Endodermal cell (in vitro differentiated cells): Measurements from ENCODE around the gene DHRS1. TPM values are rescaled to one million over a fixed set of nuclear protein-coding genes. Genes with fewer than 3 reads are reported as not detected.

Experiments
- DNase-seq: peaks from one replicate; pipeline ENCODE4 v3.0.0-alpha.2; 2017
- H3K27ac ChIP-seq: 2 replicates; pipeline ENCODE4 v1.5.1; 2013; ENCODE audit warnings: mild to moderate bottlenecking, low read depth, low read length, moderate library complexity
- H3K27me3 ChIP-seq: 2 replicates; pipeline ENCODE4 v1.6.1; 2013; ENCODE audit warnings: mild to moderate bottlenecking, low read length, moderate library complexity; ENCODE audit not compliant: insufficient read depth, control insufficient read depth, poor library complexity, severe bottlenecking
- H3K36me3 ChIP-seq: 2 replicates; pipeline ENCODE4 v1.7.0; 2013; ENCODE audit warnings: mild to moderate bottlenecking, low read length, moderate library complexity; ENCODE audit not compliant: control insufficient read depth, insufficient read depth
- H3K4me1 ChIP-seq: one replicate; pipeline ENCODE4 v1.7.0; 2013; ENCODE audit warnings: low read length; ENCODE audit not compliant: control insufficient read depth, insufficient read depth
- H3K4me3 ChIP-seq: 2 replicates; pipeline ENCODE4 v1.5.1; 2013; ENCODE audit warnings: mild to moderate bottlenecking, low read length, moderate library complexity
- H3K9ac ChIP-seq: 2 replicates; pipeline ENCODE4 v1.6.1; 2013; ENCODE audit warnings: mild to moderate bottlenecking, low read length, moderate library complexity; ENCODE audit not compliant: poor library complexity, severe bottlenecking; ENCODE audit errors: extremely low read depth
- H3K9me3 ChIP-seq: 2 replicates; pipeline ENCODE4 v1.6.1; 2013; ENCODE audit warnings: mild to moderate bottlenecking, low read length, moderate library complexity; ENCODE audit not compliant: control insufficient read depth
- H3K27ac Mint-ChIP-seq: 2 replicates; pipeline ENCODE4 v1.8.0; 2020; ENCODE audit warnings: mixed read lengths
- H3K27me3 Mint-ChIP-seq: 2 replicates; pipeline ENCODE4 v1.8.0; 2021; ENCODE audit warnings: mild to moderate bottlenecking, mixed read lengths; ENCODE audit not compliant: insufficient read depth
- H3K36me3 Mint-ChIP-seq: 2 replicates; pipeline ENCODE4 v1.8.0; 2020; ENCODE audit warnings: low read depth, mixed read lengths
- H3K4me1 Mint-ChIP-seq: 2 replicates; pipeline ENCODE4 v1.8.0; 2020; ENCODE audit warnings: mixed read lengths
- H3K4me3 Mint-ChIP-seq: 2 replicates; pipeline ENCODE4 v1.8.0; 2020; ENCODE audit warnings: mild to moderate bottlenecking, moderate library complexity, mixed read lengths
- H3K9me3 Mint-ChIP-seq: 2 replicates; pipeline ENCODE4 v1.8.0; 2020; ENCODE audit warnings: mild to moderate bottlenecking, mixed read lengths
- CTCF ChIP-seq: fragments of 200-600 bp; sonication (generic); conservative IDR thresholded peaks from 2 replicates; pipeline ENCODE4 v1.5.0; 2021; ENCODE audit warnings: antibody characterized with exemption, mild to moderate bottlenecking
- WGBS, 2 experiments: methylation state at CpG; one replicate each; pipeline versions ENCODE4 v1.1.5 to v1.1.7; 2013; ENCODE audit warnings: missing lambda C conversion rate in 2 of 2, mixed read lengths in 1 of 2; ENCODE audit not compliant: insufficient coverage in 1 of 2, insufficient read length in 1 of 2; 5-methylcytosine and 5-hydroxymethylcytosine counted together
- total RNA-seq, 2 donors: library from RNA; stranded (reverse); fragmentation: NEBNext Ultra II Directional in 1 of 2; extraction: Animal tissue kit (Norgen Biotek cat#: 25700) in 1 of 2; gene quantifications; 2 replicates in 1 of 2; 3 replicates in 1 of 2; pipeline ENCODE4 v1.2.1, GENCODE V29; 2021

Gene DHRS1
- total RNA-seq, 2 donors from 2014 or later: 21.2 to 22.5 TPM

DNA sequence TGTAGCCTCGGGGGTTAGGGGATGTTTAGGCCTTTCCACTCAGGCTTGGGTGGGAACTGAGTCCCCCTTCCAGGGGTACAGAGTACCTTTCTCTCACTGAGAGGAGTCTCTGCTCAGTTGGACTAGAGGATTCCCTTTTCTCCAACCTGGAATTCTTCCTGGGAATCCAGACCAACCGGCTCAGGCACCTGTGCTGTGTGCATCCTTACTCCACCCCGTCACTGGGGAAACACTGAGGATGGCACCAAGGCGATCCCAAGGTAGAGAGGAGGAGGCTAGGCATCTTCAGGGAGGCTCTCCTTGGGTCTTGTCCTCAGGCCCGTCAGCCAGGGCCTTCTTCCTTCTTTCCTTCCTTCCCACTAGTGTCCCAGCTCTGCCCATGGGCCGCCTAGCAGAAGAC is 35.7 kb downstream of the DHRS1 start:
- Histone ChIP-seq H3K36me3 (no peaks in the 10 kb centered on the region), H3K27ac (no peak overlapping the region), H3K9ac (no peak overlapping the region), H3K27me3 (no peaks in the 10 kb centered on the region), H3K4me3 (no peak overlapping the region), H3K9me3 (no peaks in the 10 kb centered on the region), H3K4me1 (no peaks in the 10 kb centered on the region)
- no peaks in the 10 kb centered on the region for H3K4me1 Mint-ChIP-seq
- H3K27me3 Mint-ChIP-seq: no peaks in the 10 kb centered on the region
- no peak for TF ChIP-seq CTCF
- H3K4me3 Mint-ChIP-seq: no peak overlapping the region
- H3K9me3 Mint-ChIP-seq: no peaks in the 10 kb centered on the region
- WGBS, 2 experiments: 80 to 90% methylated on average over 2 to 6 of the region's 6 CpGs
- H3K27ac Mint-ChIP-seq: no peak overlapping the region
- peaks cover 5% of the 10 kb centered on the region for H3K36me3 Mint-ChIP-seq
- DNase-seq: no peak

DNA sequence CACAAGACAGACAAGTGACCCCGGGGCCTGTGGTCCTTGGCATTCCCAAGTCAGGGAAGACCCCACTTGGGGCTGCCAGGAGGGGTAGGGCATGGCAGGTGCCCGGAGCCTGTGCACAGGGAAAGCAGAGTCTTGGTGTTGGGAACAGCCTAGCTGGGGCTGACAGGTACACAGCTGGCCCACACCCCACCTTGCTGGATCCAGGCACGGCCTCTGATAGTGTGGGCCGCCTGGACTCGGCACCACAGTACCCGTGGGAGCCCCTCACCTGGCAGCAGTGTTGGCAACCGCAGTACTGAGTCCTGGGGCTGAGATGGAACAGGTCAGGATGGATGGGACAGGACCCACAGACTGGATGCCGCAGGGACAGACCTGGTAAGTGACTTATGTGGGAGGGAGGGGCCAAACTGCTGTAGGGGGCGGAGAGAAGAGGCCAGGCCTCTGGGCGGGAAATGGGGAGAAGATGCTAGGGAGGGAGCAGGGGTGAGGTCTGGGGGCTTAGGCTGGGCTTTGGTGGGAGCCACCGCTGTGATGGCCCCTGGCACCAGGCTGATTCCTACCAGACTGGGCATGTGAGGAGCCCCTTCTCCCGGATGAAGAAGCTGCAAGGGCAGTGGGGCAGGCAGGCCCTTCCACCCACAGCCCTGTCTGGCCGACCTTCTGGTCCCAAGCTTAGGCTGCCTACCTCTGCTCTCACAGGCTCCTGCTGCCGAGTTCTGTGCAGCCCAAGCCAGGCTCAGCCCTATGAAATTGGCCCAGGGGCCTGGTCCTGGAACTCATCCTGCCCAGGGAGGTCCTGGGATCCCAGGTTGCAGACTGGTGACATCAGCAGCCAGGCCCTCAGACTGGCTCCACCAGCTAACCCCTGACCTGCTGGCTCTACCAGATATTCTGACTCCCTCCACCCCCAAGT is 36.5 kb downstream of the DHRS1 start, which contains the start of gene TGM1:
TGM1 (minus strand) TSS at position 357 of the 913 bp plus-strand sequence. CDS start 825 bp downstream, outside the sequence.
- no peak for TF ChIP-seq CTCF
- no peaks in the 10 kb centered on the region for H3K36me3 ChIP-seq
- Mint-ChIP-seq H3K27ac (no peak within 1 kb of the TSS), H3K27me3 (no peaks in the 10 kb centered on the region), H3K4me3 (no peak within 1 kb of the TSS), H3K4me1 (no peaks in the 10 kb centered on the region), H3K36me3 (peaks cover 5% of the 10 kb centered on the region), H3K9me3 (no peaks in the 10 kb centered on the region)
- H3K4me3 ChIP-seq: no peak within 1 kb of the TSS
- no peaks in the 10 kb centered on the region for H3K4me1 ChIP-seq
- no peak within 1 kb of the TSS for H3K9ac ChIP-seq
- DNase-seq: peak; percentile 61
- H3K9me3 ChIP-seq: no peaks in the 10 kb centered on the region
- 68 to 83% methylated on average over 6 to 14 of the region's 14 CpGs for WGBS, 2 experiments
- H3K27ac ChIP-seq: no peak within 1 kb of the TSS
- no peaks in the 10 kb centered on the region for H3K27me3 ChIP-seq

- Histone ChIP-seq H3K27me3 (no peaks in the 10 kb centered on the region), H3K9ac (no peak overlapping the region), H3K4me3 (no peak overlapping the region), H3K27ac (no peak overlapping the region), H3K9me3 (no peaks in the 10 kb centered on the region), H3K4me1 (no peaks in the 10 kb centered on the region), H3K36me3 (no peaks in the 10 kb centered on the region)
- Mint-ChIP-seq H3K9me3 (no peaks in the 10 kb centered on the region), H3K4me3 (no peak overlapping the region), H3K27me3 (no peaks in the 10 kb centered on the region), H3K27ac (no peak overlapping the region), H3K36me3 (peaks cover under 1% of the 10 kb centered on the region), H3K4me1 (no peaks in the 10 kb centered on the region)
- DNase-seq: no peak
- 93 to 97% methylated on average over 9 to 19 of the region's 19 CpGs for WGBS, 2 experiments
- no peak for TF ChIP-seq CTCF
These were observed 37.6 kb downstream of the DHRS1 start for GRCh38 chr14:24261969-24262327.
